DND-41 (cell line): Measurements from ENCODE around the gene PASK.
"Not testable (repeated sequence)": the region's sequence is repeated elsewhere in the genome, so short reads cannot be mapped to it uniquely, and the experiment has no call there.

Experiments used
- ATAC-seq: fragments of 200-7000 bp; cut with Tn5 transposase; 3 replicates; pipeline ENCODE4 v1.9.1; 2021; ENCODE audit warnings: low read depth; ENCODE audit not compliant: insufficient read depth
- DNase-seq: peaks from one replicate; pipeline ENCODE4 v3.0.0-alpha.2; 2020
- H2AFZ ChIP-seq: 2 replicates; pipeline ENCODE4 v1.6.0; 2012; ENCODE audit warnings: low read depth, low read length
- H3K27ac ChIP-seq: 2 replicates; pipeline ENCODE4 v1.5.1; 2012; ENCODE audit warnings: low read length, inconsistent platforms
- H3K27me3 ChIP-seq: fragments of 200-600 bp; sonication (generic); 2 replicates; pipeline ENCODE4 v1.6.0; 2012; ENCODE audit warnings: low read length, mild to moderate bottlenecking, inconsistent platforms; ENCODE audit not compliant: insufficient read depth, poor library complexity
- H3K36me3 ChIP-seq: 2 replicates; pipeline ENCODE4 v1.5.1; 2012; ENCODE audit warnings: low read length, inconsistent platforms; ENCODE audit not compliant: insufficient read depth
- H3K4me1 ChIP-seq: 2 replicates; pipeline ENCODE4 v1.5.1; 2012; ENCODE audit warnings: mild to moderate bottlenecking, low read length; ENCODE audit not compliant: insufficient read depth
- H3K4me2 ChIP-seq: 2 replicates; pipeline ENCODE4 v1.6.0; 2012; ENCODE audit warnings: mild to moderate bottlenecking, moderate library complexity, low read length, inconsistent platforms; ENCODE audit not compliant: insufficient read depth
- H3K4me3 ChIP-seq, 2 experiments: fragments of 200-600 bp in 1 of 2; shearing (Covaris generic) in 1 of 2; 2 replicates each; pipeline ENCODE4 v1.5.1; 2012 to 2016; ENCODE audit warnings: inconsistent platforms in 2 of 2, low read length in 2 of 2, mild to moderate bottlenecking in 2 of 2, low read depth in 1 of 2, moderate library complexity in 1 of 2
- H3K79me2 ChIP-seq: 2 replicates; pipeline ENCODE4 v1.6.0; 2012; ENCODE audit warnings: low read length, inconsistent platforms; ENCODE audit not compliant: insufficient read depth
- H3K9ac ChIP-seq: 2 replicates; pipeline ENCODE4 v1.6.0; 2012; ENCODE audit warnings: low read depth, mild to moderate bottlenecking, inconsistent platforms, low read length, moderate library complexity
- H3K9me3 ChIP-seq: 2 replicates; pipeline ENCODE4 v1.5.1; 2012; ENCODE audit warnings: low read length, moderate library complexity, mild to moderate bottlenecking, inconsistent platforms; ENCODE audit not compliant: insufficient read depth, severe bottlenecking
- H4K20me1 ChIP-seq: 2 replicates; pipeline ENCODE4 v1.6.0; 2012; ENCODE audit warnings: low read length; ENCODE audit not compliant: insufficient read depth
- EZH2 ChIP-seq: IDR thresholded peaks from 3 replicates; pipeline ENCODE4 v1.6.1; 2012; ENCODE audit warnings: borderline replicate concordance, low read depth, mild to moderate bottlenecking, moderate library complexity, low read length, inconsistent platforms; ENCODE audit not compliant: severe bottlenecking
- TF ChIP-seq, protein P1 (sequence below): IDR thresholded peaks from 2 replicates; pipeline ENCODE4 v1.5.1; 2012; ENCODE audit warnings: borderline replicate concordance, low read length, moderate library complexity, mild to moderate bottlenecking; ENCODE audit not compliant: poor library complexity, severe bottlenecking; ENCODE audit errors: extremely low read depth

The PASK gene

DNA sequence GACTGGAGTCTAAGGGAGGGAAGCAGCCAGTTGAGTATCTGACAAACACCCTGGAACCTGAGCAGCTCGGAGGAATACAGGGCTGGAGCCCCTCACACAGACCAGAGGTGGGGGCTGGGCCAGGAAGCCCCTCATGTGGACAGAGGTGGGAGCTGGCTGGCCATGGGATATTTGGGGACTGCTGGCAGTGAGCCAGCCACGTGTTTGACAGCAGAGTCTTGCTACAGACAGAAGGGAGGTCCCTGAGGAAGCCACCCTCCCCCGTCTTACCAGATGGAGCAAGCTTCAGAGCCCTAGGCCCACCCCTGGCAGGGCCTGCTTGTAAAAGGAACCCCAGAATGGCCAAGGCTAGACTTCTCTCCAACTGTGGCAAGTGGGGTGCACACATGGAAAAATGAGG lies 43.6 kb downstream of the PASK start:
- H2AFZ ChIP-seq: no peak overlapping the region
- no peaks in the 10 kb centered on the region for H4K20me1 ChIP-seq
- no peak overlapping the region for H3K27ac ChIP-seq
- H3K4me3 ChIP-seq: no peak overlapping the region
- H3K4me1 ChIP-seq: peaks cover 24% of the 10 kb centered on the region
- no peak overlapping the region for H3K9ac ChIP-seq
- no peak for DNase-seq
- no peaks in the 10 kb centered on the region for H3K9me3 ChIP-seq
- TF ChIP-seq, protein P1, sequence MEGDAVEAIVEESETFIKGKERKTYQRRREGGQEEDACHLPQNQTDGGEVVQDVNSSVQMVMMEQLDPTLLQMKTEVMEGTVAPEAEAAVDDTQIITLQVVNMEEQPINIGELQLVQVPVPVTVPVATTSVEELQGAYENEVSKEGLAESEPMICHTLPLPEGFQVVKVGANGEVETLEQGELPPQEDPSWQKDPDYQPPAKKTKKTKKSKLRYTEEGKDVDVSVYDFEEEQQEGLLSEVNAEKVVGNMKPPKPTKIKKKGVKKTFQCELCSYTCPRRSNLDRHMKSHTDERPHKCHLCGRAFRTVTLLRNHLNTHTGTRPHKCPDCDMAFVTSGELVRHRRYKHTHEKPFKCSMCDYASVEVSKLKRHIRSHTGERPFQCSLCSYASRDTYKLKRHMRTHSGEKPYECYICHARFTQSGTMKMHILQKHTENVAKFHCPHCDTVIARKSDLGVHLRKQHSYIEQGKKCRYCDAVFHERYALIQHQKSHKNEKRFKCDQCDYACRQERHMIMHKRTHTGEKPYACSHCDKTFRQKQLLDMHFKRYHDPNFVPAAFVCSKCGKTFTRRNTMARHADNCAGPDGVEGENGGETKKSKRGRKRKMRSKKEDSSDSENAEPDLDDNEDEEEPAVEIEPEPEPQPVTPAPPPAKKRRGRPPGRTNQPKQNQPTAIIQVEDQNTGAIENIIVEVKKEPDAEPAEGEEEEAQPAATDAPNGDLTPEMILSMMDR: no peak
- TF ChIP-seq EZH2: no peak
- no peaks in the 10 kb centered on the region for H3K27me3 ChIP-seq
- H3K36me3 ChIP-seq: peaks cover 29% of the 10 kb centered on the region
- no peak for ATAC-seq
- peaks cover 30% of the 10 kb centered on the region for H3K79me2 ChIP-seq
- no peak overlapping the region for H3K4me2 ChIP-seq

DNA sequence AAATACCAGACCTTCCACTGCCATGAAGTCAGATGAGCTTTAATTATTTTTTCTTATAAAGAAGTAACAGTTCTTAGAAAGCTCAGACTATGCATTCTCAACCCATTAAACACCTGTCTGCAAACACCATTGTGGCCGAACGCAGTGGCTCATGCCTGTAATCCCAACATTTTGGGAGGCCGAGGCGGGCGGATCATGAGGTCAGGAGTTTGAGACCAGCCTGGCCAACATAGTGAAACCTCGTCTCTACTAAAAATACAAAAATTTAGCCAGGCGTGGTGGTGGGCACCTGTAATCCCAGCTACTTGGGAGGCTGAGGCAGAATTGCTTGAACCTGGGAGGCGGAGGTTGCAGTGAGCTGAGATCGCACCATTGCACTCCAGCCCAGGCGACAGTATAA lies 44.7 kb downstream of the PASK start:
- not testable (repeated sequence) for DNase-seq, H3K9ac ChIP-seq, ATAC-seq, H3K27ac ChIP-seq, H4K20me1 ChIP-seq, H3K9me3 ChIP-seq, H3K4me2 ChIP-seq, H3K4me3 ChIP-seq, H2AFZ ChIP-seq, H3K27me3 ChIP-seq
- Histone ChIP-seq H3K36me3 (peaks cover 36% of the 10 kb centered on the region), H3K79me2 (peaks cover 40% of the 10 kb centered on the region), H3K4me1 (peaks cover 32% of the 10 kb centered on the region)

DNA sequence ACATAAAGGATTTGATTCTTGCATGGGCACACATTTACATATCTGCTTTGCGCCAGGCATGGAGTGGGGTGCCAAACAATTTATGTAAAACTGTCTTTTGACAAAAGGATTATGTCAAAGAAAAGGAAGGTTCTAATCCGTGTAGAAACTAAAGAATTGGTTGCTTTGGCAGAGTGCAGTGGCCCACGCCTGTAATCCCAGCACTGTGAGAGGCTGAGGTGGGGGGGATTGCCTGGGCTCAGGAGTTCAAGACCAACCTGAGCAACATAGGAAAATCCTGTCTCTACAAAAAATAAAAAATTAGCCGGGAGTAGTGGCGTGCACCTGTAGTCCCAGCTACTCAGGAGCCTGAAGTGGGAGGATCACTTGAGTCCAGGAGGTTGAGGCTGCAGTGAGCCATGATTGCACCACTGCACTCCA lies 46.1 kb downstream of the PASK start:
- Histone ChIP-seq H3K9ac (peak overlapping the region; percentile 79), H3K79me2 (peaks cover 53% of the 10 kb centered on the region), H3K36me3 (peaks cover 43% of the 10 kb centered on the region), H3K27ac (peak overlapping the region; percentile 76), H3K4me1 (peaks cover 40% of the 10 kb centered on the region), H2AFZ (peak overlapping the region; percentile 80), H4K20me1 (no peaks in the 10 kb centered on the region), H3K9me3 (no peaks in the 10 kb centered on the region), H3K4me2 (peak overlapping the region; percentile 86), H3K27me3 (no peaks in the 10 kb centered on the region), H3K4me3 (peak overlapping the region; percentile 42 to 68)
- no peak for ATAC-seq
- no peak for DNase-seq
- TF ChIP-seq, protein P1: no peak
- no peak for TF ChIP-seq EZH2

DNA sequence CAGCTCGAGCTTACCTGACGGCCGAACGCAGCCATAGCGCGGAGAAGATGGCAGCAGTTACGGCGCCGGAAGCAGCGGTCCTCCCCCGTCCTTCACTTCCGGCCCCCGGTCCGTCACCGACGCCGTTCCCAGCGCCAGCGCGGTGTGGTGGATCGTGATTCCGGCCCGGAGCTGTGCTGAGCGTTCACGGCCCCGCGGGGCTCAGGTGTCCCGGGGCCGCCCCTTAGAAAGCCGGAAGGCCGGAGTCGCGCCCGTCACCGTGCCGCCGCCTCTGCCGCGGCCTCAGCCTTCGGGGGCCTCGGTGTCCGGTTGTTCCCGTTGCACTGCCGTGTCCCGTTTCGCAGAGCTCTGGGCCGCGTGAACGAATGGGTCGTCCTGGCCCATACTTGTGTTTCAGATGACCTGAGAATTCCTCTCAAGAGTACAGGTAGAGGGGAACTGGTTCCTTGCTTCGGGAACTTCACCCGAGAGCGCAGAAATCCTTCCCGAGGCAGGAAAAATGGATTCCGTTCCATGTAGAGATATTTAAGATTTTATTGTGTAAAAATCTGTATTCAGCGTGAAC lies 47.0 kb downstream of the PASK start, which contains the start of gene MTERF4:
Gene MTERF4, minus strand, starts transcription at position 49 of the 565 bp plus-strand sequence. Its CDS starts 14 bp downstream, at position 35.
- Histone ChIP-seq H3K27ac (peak within 1 kb of the TSS; percentile 76), H3K27me3 (no peaks in the 10 kb centered on the region), H3K79me2 (peaks cover 61% of the 10 kb centered on the region)

More for the DNA sequence above, 47.0 kb downstream of the PASK start, which contains the start of gene MTERF4:
- peak within 1 kb of the TSS; percentile 79 for H3K9ac ChIP-seq
- H3K4me2 ChIP-seq: peak within 1 kb of the TSS; percentile 96
- peak within 1 kb of the TSS; percentile 42 to 68 for H3K4me3 ChIP-seq
- no peaks in the 10 kb centered on the region for H3K9me3 ChIP-seq
- H3K36me3 ChIP-seq: peaks cover 45% of the 10 kb centered on the region
- peak; percentile 99 for ATAC-seq
- TF ChIP-seq EZH2: no peak
- TF ChIP-seq, protein P1: no peak
- H3K4me1 ChIP-seq: peaks cover 40% of the 10 kb centered on the region
- DNase-seq: peak; percentile 87
- peak within 1 kb of the TSS; percentile 80 for H2AFZ ChIP-seq
- H4K20me1 ChIP-seq: peaks cover 2% of the 10 kb centered on the region; the same call in 1 of the 2 replicates
